Small intestine (tissue), 7 donors: Measurements from ENCODE around the gene ANKFN1. TPM values are rescaled to one million over a fixed set of nuclear protein-coding genes. Genes with fewer than 3 reads are reported as not detected.
A peak's percentile ranks its signal among the peaks of the same experiment; 100 is the strongest.

ENCODE experiments used
- DNase-seq, 2 donors: peaks; one replicate each; pipeline versions ENCODE4 v3.0.0 to v3.0.0-alpha.2; 2013
- FAIRE-seq: peaks from 2 replicates; lab custom pipeline; 2012; peaks lifted over from hg19 to GRCh38; lab: Jason Lieb, UNC
- H3K27ac ChIP-seq, 3 donors: one replicate each; pipeline ENCODE4 v1.5.1; 2013; ENCODE audit warnings: low read length in 2 of 3, mild to moderate bottlenecking in 2 of 3, control low read depth in 1 of 3, inconsistent platforms in 1 of 3, low read depth in 1 of 3, moderate library complexity in 1 of 3
- H3K27me3 ChIP-seq, 3 donors: one replicate each; pipeline ENCODE4 v1.6.1; 2013; ENCODE audit warnings: low read length in 3 of 3, inconsistent platforms in 1 of 3; ENCODE audit not compliant: control insufficient read depth in 3 of 3, insufficient read depth in 3 of 3
- H3K36me3 ChIP-seq, 3 donors: one replicate each; pipeline ENCODE4 v1.6.1; 2013; ENCODE audit warnings: low read length in 3 of 3, inconsistent platforms in 1 of 3, low read depth in 1 of 3, mild to moderate bottlenecking in 1 of 3, moderate library complexity in 1 of 3; ENCODE audit not compliant: control insufficient read depth in 3 of 3, insufficient read depth in 2 of 3
- H3K4me1 ChIP-seq, 3 donors: one replicate each; pipeline ENCODE4 v1.6.1; 2013; ENCODE audit warnings: low read length in 2 of 3, inconsistent platforms in 1 of 3, low read depth in 1 of 3, mild to moderate bottlenecking in 1 of 3, moderate library complexity in 1 of 3; ENCODE audit not compliant: control insufficient read depth in 3 of 3, insufficient read depth in 2 of 3
- H3K4me3 ChIP-seq, 3 donors: one replicate each; pipeline ENCODE4 v1.5.1; 2013; ENCODE audit warnings: low read length in 3 of 3, control low read depth in 1 of 3, inconsistent platforms in 1 of 3, low read depth in 1 of 3, mild to moderate bottlenecking in 1 of 3, moderate library complexity in 1 of 3
- H3K9me3 ChIP-seq, 2 donors: one replicate each; pipeline ENCODE4 v1.6.1; 2013; ENCODE audit warnings: low read depth in 1 of 2, low read length in 1 of 2; ENCODE audit not compliant: control insufficient read depth in 2 of 2, insufficient read depth in 1 of 2
- WGBS, 3 donors: extraction: QIAGEN DNeasy Blood & Tissue Kit; methylation state at CpG; one replicate each; pipeline ENCODE4 v1.1.7; 2013; 5-methylcytosine and 5-hydroxymethylcytosine counted together
- polyA plus RNA-seq, 4 donors: library from polyadenylated mRNA; stranded (reverse) in 3 of 4; unstranded in 1 of 4; fragments of 200-250 nt in 3 of 4; fragments of 120-200 nt in 1 of 4; gene quantifications; one replicate each; pipeline versions ENCODE4 v1.2.1 to v1.2.3, GENCODE V29; 2013
- donor health status: healthy with polysubstance abuse.
- donor health status: control.
- donor health status: control.
- donor health status: Bipolar disorder and iron deficiency.
- donor health status: healthy.

The ANKFN1 gene
- polyA plus RNA-seq, 4 donors, result 0.07 to 0.38 TPM; not detected in 2

DNA sequence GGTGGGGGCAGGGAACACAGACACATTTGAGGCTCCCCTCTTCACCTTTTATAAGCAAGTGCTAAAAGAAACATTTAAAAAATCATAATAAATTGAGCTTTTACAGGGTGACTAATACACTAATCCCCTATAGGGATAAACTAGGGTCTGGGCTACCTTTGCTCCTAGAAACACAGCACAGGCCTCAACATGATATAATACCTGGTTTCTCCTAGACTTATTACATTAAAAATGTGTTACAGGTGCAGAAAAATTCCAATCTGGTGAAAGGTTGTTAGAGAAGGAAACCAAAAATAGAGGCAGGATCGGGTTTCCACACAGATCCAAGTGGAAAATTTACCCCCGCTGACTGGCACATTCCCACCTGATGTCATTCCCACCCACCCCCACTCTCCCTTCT lies 315.6 kb downstream of the ANKFN1 start:
- Histone ChIP-seq H3K36me3 (no peaks in the 10 kb centered on the region), H3K9me3 (no peaks in the 10 kb centered on the region), H3K27ac (no peak overlapping the region), H3K4me1 (no peaks in the 10 kb centered on the region), H3K27me3 (no peaks in the 10 kb centered on the region), H3K4me3 (no peak overlapping the region)
- FAIRE-seq, result no peak
- DNase-seq, result no peak
- 53 to 81% (median 79%) methylated on average over 2 of the region's 2 CpGs for WGBS, 3 donors

DNA sequence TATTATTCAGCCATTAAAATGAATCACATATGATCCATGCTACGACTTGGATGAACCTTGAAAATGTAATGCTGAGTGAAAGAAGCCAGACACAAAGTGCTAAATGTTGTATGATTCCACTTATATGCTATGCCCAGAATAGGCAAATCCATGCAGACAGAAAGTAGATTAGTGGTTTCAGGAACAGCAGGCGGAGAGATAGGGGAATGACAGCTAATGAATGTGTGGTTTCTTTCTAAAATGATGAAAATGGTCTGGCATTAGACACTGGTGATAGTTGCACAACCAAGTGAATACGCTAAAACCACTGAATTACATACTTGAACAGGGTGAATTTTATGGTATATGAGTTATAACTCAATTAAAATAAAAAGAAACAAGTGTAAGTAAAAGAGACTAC lies 318.4 kb downstream of the ANKFN1 start:
- 79 to 86% (median 84%) methylated on average over 3 of the region's 3 CpGs for WGBS, 3 donors
- H3K27me3 ChIP-seq, result no peaks in the 10 kb centered on the region
- no peak overlapping the region for H3K27ac ChIP-seq
- no peaks in the 10 kb centered on the region for H3K9me3 ChIP-seq
- FAIRE-seq (no peak), DNase-seq (no peak)
- H3K4me1 ChIP-seq, result no peaks in the 10 kb centered on the region
- no peak overlapping the region for H3K4me3 ChIP-seq
- no peaks in the 10 kb centered on the region for H3K36me3 ChIP-seq

GRCh38 chr17:56475116-56475515 lies 321.8 kb downstream of the ANKFN1 start:
- no peak for FAIRE-seq
- 83 to 90% (median 88%) methylated on average over 1 of the region's 1 CpG for WGBS, 3 donors

DNA sequence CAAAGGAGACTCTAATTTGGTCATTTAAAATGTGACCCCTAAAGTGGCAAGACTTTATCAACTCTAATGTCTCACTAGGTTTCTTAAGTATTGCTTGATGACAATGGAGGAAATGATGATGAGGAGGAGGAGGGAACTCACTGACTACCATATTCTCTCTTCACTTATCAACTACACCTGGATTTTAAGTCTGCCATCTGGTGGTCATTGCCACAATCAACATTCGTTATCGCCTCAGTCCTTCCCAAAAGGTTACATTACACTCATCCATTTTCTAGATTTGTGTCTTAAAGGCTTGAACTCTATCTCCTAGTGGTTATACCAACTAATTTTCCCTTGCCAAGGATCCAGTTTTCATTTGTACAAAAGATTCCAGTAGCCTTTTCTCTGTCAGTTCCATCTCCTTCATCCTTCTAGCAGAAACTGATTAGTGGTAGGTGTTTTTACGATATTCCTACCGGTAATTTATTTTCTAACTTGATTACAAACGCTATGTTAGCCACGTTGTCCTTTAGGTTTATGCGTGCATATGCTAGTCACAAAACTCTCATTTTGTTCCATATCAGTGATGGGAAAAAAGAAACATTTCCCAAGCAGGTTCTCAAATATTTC lies 325.7 kb downstream of the ANKFN1 start:
- Histone ChIP-seq H3K27me3 (no peaks in the 10 kb centered on the region), H3K27ac (no peak overlapping the region), H3K4me3 (no peak overlapping the region), H3K36me3 (no peaks in the 10 kb centered on the region), H3K4me1 (no peaks in the 10 kb centered on the region), H3K9me3 (no peaks in the 10 kb centered on the region)
- WGBS, 3 donors, result 50 to 65% (median 61%) methylated on average over 7 of the region's 7 CpGs
- FAIRE-seq, result no peak
- DNase-seq, result peak; percentile 21 to 25

More at GRCh38 chr17:56475116-56475515, 321.8 kb downstream of the ANKFN1 start:
- Histone ChIP-seq H3K4me3 (no peak overlapping the region), H3K4me1 (no peaks in the 10 kb centered on the region), H3K27me3 (no peaks in the 10 kb centered on the region), H3K9me3 (no peaks in the 10 kb centered on the region), H3K36me3 (no peaks in the 10 kb centered on the region), H3K27ac (no peak overlapping the region)
- no peak for DNase-seq

DNA sequence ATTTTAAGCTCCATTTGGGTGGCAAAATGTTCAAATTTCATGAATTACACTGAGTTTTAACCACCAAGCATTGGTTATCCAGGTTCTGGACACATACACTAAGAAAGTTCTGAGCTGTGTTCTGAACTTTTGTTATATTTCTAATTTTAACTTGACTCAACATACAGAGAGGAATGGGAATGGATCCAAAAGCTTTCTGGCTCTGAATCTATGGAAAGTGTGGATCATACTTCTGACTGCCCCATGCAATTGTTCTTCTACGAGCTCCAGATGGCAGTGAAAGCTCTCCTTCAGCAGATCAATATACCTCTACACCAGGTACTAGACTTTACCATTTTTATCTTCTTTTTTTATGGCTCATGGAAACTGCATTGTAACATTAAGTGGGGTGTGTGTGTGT lies 327.2 kb downstream of the ANKFN1 start:
- WGBS, 3 donors, result 17 to 51% (median 25%) methylated on average over 1 of the region's 1 CpG
- Histone ChIP-seq H3K4me3 (no peak overlapping the region), H3K27ac (no peak overlapping the region), H3K27me3 (no peaks in the 10 kb centered on the region), H3K4me1 (no peaks in the 10 kb centered on the region), H3K36me3 (no peaks in the 10 kb centered on the region), H3K9me3 (no peaks in the 10 kb centered on the region)
- DNase-seq, result no peak
- FAIRE-seq, result no peak

- no peak for DNase-seq
- Histone ChIP-seq H3K36me3 (no peaks in the 10 kb centered on the region), H3K4me1 (no peaks in the 10 kb centered on the region), H3K4me3 (no peak overlapping the region), H3K27me3 (no peaks in the 10 kb centered on the region), H3K27ac (no peak overlapping the region), H3K9me3 (no peaks in the 10 kb centered on the region)
- WGBS, 3 donors, result 59 to 75% (median 60%) methylated on average over 5 of the region's 5 CpGs
- FAIRE-seq, result no peak
Observed at GRCh38 chr17:56481659-56482058, 328.4 kb downstream of the ANKFN1 start.

DNA sequence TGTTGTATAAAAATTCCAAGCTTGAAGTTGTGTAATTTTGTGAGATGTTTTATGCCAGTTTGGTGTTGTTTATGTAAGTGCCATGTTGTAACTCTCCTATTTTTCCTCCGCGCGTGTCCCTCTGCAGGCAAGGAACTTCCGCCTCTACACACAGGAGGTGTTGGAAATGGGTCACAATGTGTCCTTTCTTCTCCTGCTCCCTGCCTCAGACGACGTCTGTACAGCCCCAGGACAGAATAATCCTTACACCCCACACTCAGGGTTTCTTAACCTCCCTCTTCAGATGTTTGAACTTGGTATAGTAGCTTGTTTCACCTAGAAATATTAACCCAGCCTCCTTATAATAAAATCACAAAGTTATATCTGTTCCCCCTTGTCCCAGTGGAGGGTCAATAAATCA lies 329.0 kb downstream of the ANKFN1 start:
- WGBS, 3 donors, result 80 to 83% (median 81%) methylated on average over 6 of the region's 6 CpGs

DNA sequence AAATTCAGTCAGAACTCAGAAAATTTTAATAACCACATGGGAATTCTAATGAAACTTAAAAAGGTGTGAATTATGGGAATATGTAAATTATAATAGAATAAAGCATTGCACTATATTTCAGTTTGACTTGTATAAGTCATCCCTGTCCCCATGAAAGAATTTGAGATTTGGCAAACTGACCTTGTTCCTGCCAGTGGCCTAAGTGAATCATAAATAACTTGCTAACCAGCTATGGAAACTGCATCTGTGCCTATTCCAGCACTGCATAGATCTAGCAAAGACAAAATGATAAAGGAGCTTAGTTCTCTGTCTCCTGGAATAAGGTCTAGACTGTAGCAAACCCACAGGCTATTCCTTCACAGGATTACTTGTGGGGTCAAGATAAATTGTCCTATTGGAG lies 333.5 kb downstream of the ANKFN1 start:
- H3K27ac ChIP-seq, result no peak overlapping the region

More for the DNA sequence above, 329.0 kb downstream of the ANKFN1 start:
- H3K36me3 ChIP-seq, result no peaks in the 10 kb centered on the region
- no peaks in the 10 kb centered on the region for H3K27me3 ChIP-seq
- no peaks in the 10 kb centered on the region for H3K4me1 ChIP-seq
- DNase-seq, result no peak
- no peak for FAIRE-seq
- H3K9me3 ChIP-seq, result no peaks in the 10 kb centered on the region
- no peak overlapping the region for H3K4me3 ChIP-seq
- H3K27ac ChIP-seq, result no peak overlapping the region

DNA sequence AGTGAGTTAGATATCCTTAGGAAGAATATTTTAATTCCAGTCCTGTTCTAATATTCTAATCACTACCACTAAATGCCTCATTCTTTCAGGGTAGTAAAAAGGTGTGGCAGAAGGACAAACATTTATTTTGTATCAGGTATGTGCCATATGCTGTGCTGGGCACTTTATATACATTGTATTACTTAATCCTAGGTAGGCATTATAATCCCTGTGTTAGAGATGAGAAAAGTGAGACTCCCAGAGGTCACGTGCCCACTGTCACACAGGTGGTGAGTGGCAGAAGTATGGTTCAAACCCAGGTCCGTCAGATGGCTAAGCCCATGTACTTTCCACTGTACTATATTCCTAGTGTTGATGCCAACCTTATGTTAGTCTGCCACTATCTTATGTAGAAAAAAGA lies 335.5 kb downstream of the ANKFN1 start:
- Histone ChIP-seq H3K36me3 (no peaks in the 10 kb centered on the region), H3K9me3 (no peaks in the 10 kb centered on the region), H3K27me3 (no peaks in the 10 kb centered on the region), H3K27ac (no peak overlapping the region), H3K4me1 (no peaks in the 10 kb centered on the region), H3K4me3 (no peak overlapping the region)
- FAIRE-seq, result no peak
- WGBS, 3 donors, result 67 to 92% (median 78%) methylated on average over 2 of the region's 2 CpGs
- peak in 1 of 2 donors; percentile 41 for DNase-seq

More for the DNA sequence above, 333.5 kb downstream of the ANKFN1 start:
- no peaks in the 10 kb centered on the region for H3K27me3 ChIP-seq
- no peak overlapping the region for H3K4me3 ChIP-seq
- no peaks in the 10 kb centered on the region for H3K4me1 ChIP-seq
- H3K36me3 ChIP-seq, result no peaks in the 10 kb centered on the region
- no peak for FAIRE-seq
- DNase-seq, result no peak
- no peaks in the 10 kb centered on the region for H3K9me3 ChIP-seq
